PFSK-1 (cell line): ENCODE data around the gene RPTOR.

Experiments used
- POLR2AphosphoS5 ChIP-seq: IDR thresholded peaks from 2 replicates; pipeline ENCODE4 v1.6.1; 2012; ENCODE audit warnings: low read depth, mild to moderate bottlenecking, control low read depth, low read length, moderate library complexity
- TAF1 ChIP-seq: IDR thresholded peaks from 2 replicates; pipeline ENCODE4 v1.6.1; 2012; ENCODE audit warnings: low read length, control low read depth, borderline replicate concordance; ENCODE audit not compliant: insufficient read depth

DNA sequence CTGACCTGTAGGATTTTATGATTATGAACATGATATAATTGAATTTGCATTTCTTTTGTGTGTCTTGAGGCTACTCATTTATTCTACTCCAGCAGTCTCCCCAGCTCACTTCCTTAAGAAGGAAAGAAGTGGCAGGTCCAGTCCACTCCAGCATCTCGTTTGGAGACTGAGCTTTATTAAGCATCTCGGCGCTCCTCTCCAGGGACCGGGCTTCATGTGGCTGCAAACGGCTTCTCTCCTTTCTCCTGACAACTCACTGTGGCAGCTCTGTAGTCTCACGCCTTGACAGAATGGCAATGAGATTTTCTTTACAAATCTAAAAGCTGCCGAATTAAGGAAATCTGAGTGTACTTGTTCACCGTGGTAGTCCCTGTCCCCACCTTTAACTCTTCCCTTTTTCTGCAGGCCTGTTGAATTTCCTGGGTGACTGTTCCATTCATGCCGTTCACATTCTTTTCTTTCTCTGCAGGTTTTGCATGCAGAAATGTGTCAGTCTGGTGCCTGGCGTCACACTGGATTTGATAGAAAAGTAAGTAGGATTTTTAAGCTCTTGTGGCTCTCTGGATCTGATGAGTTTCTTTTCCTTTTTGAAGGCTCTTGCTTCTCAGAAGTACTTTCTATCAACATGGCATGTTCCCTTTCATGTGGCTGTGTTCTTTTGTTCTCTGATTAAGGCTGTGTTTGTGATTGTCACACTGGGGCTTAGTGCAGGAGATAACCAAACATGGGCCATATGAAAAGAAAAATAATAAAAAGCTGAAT lies 246.5 kb downstream of the RPTOR start:
- TF ChIP-seq POLR2AphosphoS5, result peak; percentile 59; the same call in 1 of the 2 replicates
- TF ChIP-seq TAF1, result peak; percentile 61; the same call in 1 of the 2 replicates
